GM19035 (cell line): Measurements from ENCODE around the gene OSBPL5.

ENCODE experiments used
- ATAC-seq: cut with Tn5 transposase; IDR thresholded peaks from one replicate; pipeline ENCODE4 v1.9.1; 2021; ENCODE audit not compliant: unreplicated experiment

OSBPL5 gene

GRCh38 chr11:3150726-3151125, 14.4 kb downstream of the OSBPL5 start:
- ATAC-seq, result no peak

- no peak for ATAC-seq
Measured at GRCh38 chr11:3149852-3150188, 15.3 kb downstream of the OSBPL5 start.

GRCh38 chr11:3148990-3149851, 15.9 kb downstream of the OSBPL5 start:
- no peak for ATAC-seq

GRCh38 chr11:3148255-3148989, 16.7 kb downstream of the OSBPL5 start:
- ATAC-seq, result no peak

GRCh38 chr11:3147626-3148025, 17.5 kb downstream of the OSBPL5 start:
- ATAC-seq, result no peak

GRCh38 chr11:3147257-3147619, 17.9 kb downstream of the OSBPL5 start:
- no peak for ATAC-seq

- ATAC-seq, result no peak
Measured at GRCh38 chr11:3146612-3147256, 18.4 kb downstream of the OSBPL5 start.

GRCh38 chr11:3145206-3145520, 19.9 kb downstream of the OSBPL5 start:
- ATAC-seq, result no peak

GRCh38 chr11:3144296-3145205, 20.6 kb downstream of the OSBPL5 start:
- ATAC-seq, result no peak

- no peak for ATAC-seq
Measured at GRCh38 chr11:3143136-3143880, 21.8 kb downstream of the OSBPL5 start.

- ATAC-seq, result no peak
Measured at GRCh38 chr11:3140291-3140603, 24.9 kb downstream of the OSBPL5 start.

GRCh38 chr11:3139481-3140290, 25.4 kb downstream of the OSBPL5 start:
- ATAC-seq, result no peak

- ATAC-seq, result no peak
Measured at GRCh38 chr11:3139086-3139440, 26.0 kb downstream of the OSBPL5 start.

GRCh38 chr11:3138178-3139085, 26.7 kb downstream of the OSBPL5 start:
- ATAC-seq, result no peak

- no peak for ATAC-seq
Measured at GRCh38 chr11:3137486-3138177, 27.5 kb downstream of the OSBPL5 start.

- no peak for ATAC-seq
Measured at GRCh38 chr11:3136546-3137455, 28.3 kb downstream of the OSBPL5 start.
